ENCODE results near the gene MEFV.
"Not testable (repeated sequence)": the region's sequence is repeated elsewhere in the genome, so short reads cannot be mapped to it uniquely, and the experiment has no call there.

The MEFV gene

DNA sequence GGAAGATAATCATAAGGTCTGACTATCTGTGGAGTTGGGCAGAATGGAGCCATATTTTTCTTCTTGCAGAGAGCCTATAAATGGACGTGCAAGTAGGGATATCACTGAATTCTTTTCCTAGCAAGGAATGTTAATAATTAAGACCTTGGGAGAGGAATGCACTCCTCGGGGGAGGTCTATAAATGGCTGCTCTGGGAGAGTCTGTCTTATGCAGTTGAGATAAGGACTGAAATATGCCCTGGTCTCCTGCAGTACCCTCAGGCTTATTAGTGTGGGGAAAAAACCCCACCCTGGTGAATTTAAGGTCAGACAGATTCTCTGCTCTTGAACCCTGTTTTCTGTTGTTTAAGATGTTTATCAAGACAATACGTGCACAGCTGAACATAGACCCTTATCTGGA, 50.5 kb downstream of the MEFV start:
- H3K9me3 ChIP-seq (ENCODE audit: control insufficient read depth, low read length); H3K36me3 ChIP-seq (ENCODE audit: control insufficient read depth, insufficient read depth, low read length); H3K27me3 ChIP-seq (ENCODE audit: control insufficient read depth, insufficient read depth, low read length); H3K4me3 ChIP-seq (ENCODE audit: low read length); H3K9ac ChIP-seq (ENCODE audit: low read length); H3K4me1 ChIP-seq (ENCODE audit: control insufficient read depth, insufficient read depth, low read length): not testable (repeated sequence)

GRCh38 chr16:3202903-3203539, 53.4 kb downstream of the MEFV start:
- no peaks in the 10 kb centered on the region for H3K9me3 ChIP-seq (ENCODE audit: control insufficient read depth, low read length)
- H3K4me1 ChIP-seq (ENCODE audit: control insufficient read depth, insufficient read depth, low read length): no peaks in the 10 kb centered on the region
- H3K27me3 ChIP-seq (ENCODE audit: control insufficient read depth, insufficient read depth, low read length): peaks cover 9% of the 10 kb centered on the region
- no peaks in the 10 kb centered on the region for H3K36me3 ChIP-seq (ENCODE audit: control insufficient read depth, insufficient read depth, low read length)
- no peak overlapping the region for H3K9ac ChIP-seq (ENCODE audit: low read length)
- no peak overlapping the region for H3K4me3 ChIP-seq (ENCODE audit: low read length)

DNA sequence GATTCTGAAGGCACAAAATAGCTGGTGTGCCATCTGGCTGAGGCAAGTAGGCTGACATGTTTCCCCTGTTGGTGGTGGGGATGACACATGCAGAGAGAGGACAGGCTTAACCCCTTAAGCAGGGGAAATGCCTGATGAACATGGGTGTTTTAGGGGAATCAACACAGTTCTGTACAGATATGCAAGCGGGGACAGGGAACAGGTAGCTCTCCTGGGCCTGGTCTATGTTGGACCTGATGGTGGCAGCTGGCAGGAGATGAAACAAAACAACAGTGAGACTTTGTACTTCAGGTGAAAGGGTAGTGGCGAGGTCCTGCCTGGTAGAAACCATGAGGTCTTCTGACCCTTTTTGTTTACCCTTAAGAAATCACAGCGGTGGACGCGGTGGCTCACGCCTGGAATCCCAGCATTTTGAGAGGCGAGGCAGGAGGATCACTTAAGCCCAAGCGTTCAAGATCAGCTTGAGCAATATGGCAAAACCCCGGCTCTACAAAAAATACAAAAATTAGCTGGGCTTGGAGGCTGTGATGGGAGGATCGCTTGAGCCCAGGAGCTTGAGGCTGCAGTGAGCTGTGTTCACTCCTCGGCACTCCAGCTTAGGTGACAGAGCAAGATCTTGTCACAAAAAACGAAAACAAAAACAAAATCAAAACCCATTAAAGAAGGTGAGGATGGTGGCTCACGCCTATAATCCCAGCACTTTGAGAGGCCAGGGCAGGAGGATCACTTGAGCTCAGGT, 57.9 kb downstream of the MEFV start:
- H3K36me3 ChIP-seq (ENCODE audit: control insufficient read depth, insufficient read depth, low read length): no peaks in the 10 kb centered on the region
- no peaks in the 10 kb centered on the region for H3K4me1 ChIP-seq (ENCODE audit: control insufficient read depth, insufficient read depth, low read length)
- H3K9ac ChIP-seq (ENCODE audit: low read length): no peak overlapping the region
- no peak overlapping the region for H3K4me3 ChIP-seq (ENCODE audit: low read length)
- H3K9me3 ChIP-seq (ENCODE audit: control insufficient read depth, low read length): no peaks in the 10 kb centered on the region
- peaks cover 38% of the 10 kb centered on the region for H3K27me3 ChIP-seq (ENCODE audit: control insufficient read depth, insufficient read depth, low read length)

DNA sequence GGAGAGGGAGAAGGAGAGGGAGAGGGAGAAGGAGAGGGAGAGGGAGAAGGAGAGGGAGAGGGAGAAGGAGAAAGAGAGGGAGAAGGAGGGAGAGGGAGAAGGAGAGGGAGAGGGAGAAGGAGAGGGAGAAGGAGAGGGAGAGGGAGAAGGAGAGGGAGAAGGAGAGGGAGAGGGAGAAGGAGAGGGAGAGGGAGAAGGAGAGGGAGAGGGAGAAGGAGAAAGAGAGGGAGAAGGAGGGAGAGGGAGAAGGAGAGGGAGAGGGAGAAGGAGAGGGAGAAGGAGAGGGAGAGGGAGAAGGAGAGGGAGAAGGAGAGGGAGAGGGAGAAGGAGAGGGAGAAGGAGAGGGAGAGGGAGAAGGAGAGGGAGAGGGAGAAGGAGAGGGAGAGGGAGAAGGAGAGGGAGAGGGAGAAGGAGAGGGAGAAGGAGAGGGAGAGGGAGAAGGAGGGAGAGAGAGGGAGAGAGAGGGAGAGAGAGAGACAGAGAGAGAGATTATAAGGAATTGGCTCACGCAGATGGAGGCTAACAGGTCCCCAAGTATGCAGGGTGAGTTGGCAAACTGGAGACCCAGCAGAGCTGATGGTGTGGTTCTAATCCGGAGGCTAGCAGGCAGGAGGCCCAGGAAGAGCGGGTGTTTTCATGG, 58.6 kb downstream of the MEFV start:
- not testable (repeated sequence) for H3K36me3 ChIP-seq (ENCODE audit: control insufficient read depth, insufficient read depth, low read length); H3K9ac ChIP-seq (ENCODE audit: low read length); H3K9me3 ChIP-seq (ENCODE audit: control insufficient read depth, low read length); H3K4me1 ChIP-seq (ENCODE audit: control insufficient read depth, insufficient read depth, low read length); H3K4me3 ChIP-seq (ENCODE audit: low read length)
- peaks cover 45% of the 10 kb centered on the region for H3K27me3 ChIP-seq (ENCODE audit: control insufficient read depth, insufficient read depth, low read length)

DNA sequence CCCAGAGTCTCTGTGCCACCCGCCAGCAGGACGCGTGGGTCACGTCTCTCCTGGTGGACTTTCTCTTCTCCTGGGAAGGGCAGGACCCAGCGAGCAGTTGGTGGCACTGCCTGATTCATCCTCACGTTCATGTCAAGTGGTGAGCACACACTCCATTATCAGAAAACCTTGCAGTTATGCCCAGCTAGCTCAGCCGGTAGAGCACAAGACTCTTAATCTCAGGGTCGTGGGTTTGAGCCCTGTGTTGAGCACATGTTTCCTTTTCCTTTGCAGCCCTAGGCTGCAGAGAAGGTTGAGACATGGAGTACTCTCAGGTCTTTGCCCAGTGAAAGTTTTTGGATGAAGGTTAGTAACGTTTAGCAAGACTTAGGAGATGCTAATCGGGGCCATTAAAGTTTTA, 60.5 kb downstream of the MEFV start:
- Histone ChIP-seq H3K9ac (ENCODE audit: low read length) (no peak overlapping the region), H3K27me3 (ENCODE audit: control insufficient read depth, insufficient read depth, low read length) (peaks cover 60% of the 10 kb centered on the region), H3K36me3 (ENCODE audit: control insufficient read depth, insufficient read depth, low read length) (no peaks in the 10 kb centered on the region), H3K4me3 (ENCODE audit: low read length) (no peak overlapping the region), H3K4me1 (ENCODE audit: control insufficient read depth, insufficient read depth, low read length) (no peaks in the 10 kb centered on the region), H3K9me3 (ENCODE audit: control insufficient read depth, low read length) (no peaks in the 10 kb centered on the region)

DNA sequence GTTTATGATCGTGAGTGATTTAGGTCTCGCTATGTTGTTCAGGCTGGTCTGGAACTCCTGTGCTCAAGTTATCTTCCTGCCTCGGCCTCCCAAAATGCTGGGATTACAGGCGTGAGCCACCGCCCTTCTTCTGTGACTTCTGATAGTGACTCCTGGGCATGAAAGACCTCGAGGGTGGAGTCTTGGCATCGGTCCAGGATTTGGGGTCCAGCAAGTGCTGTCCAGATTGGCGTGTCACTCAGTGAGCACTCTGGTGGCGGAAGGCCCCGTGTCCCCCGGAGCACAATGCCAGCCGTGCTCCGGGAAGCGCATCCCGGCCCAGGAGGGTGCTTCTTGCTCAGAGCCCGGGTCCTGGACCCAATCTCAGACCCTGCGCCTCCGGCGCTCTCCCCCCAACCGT, 61.6 kb downstream of the MEFV start:
- no peaks in the 10 kb centered on the region for H3K9me3 ChIP-seq (ENCODE audit: control insufficient read depth, low read length)
- H3K27me3 ChIP-seq (ENCODE audit: control insufficient read depth, insufficient read depth, low read length): peaks cover 71% of the 10 kb centered on the region
- no peak overlapping the region for H3K9ac ChIP-seq (ENCODE audit: low read length)
- peaks cover 4% of the 10 kb centered on the region for H3K4me1 ChIP-seq (ENCODE audit: control insufficient read depth, insufficient read depth, low read length)
- H3K4me3 ChIP-seq (ENCODE audit: low read length): no peak overlapping the region
- H3K36me3 ChIP-seq (ENCODE audit: control insufficient read depth, insufficient read depth, low read length): no peaks in the 10 kb centered on the region

DNA sequence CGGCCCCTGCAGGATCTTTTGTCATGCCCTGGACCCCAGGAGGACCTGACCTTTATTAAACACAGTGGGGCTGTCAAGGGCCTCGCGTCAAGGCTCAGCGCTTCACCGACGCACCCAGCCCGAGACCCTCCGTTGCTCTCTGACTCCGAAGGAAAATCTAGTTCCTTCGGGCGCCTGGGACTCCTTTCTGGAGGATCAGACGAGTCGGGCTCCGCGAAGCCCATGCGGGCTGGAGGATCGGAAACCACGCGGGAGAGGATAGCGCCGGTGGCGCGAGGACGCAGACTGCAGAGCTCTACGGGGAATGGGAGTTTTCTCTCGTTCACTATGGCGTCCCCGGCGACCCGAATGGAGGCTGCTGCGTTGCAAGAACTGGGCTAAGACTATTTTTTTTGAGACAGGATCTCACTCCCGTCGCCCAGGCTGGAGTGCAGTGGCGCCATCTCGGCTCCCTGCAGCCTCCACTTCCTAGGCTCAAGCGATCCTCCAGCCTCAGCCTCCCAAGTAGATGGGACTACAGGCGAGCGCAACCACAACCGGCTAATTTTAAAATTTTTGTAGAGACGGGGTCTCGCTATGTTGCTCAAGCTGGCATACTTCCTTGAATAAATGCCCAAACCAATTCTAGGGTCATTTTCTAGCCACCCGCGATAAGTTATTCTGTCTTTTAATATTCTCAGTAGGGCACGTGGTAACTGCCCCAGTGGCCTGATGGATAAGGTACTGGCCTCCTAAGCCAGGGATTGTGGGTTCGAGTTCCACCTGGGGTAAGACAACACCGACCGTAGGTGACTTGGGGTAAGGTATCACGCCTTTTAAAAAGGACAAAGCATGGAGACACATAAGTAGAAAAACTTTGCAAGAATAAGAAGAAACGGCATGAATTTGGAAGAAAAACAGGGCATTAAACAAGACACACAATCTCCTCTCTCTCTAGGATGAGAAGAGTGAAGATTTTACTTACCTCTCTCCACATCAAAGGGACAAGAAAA, 62.9 kb downstream of the MEFV start:
- H3K36me3 ChIP-seq (ENCODE audit: control insufficient read depth, insufficient read depth, low read length): no peaks in the 10 kb centered on the region
- H3K4me3 ChIP-seq (ENCODE audit: low read length): no peak overlapping the region
- peaks cover 81% of the 10 kb centered on the region for H3K27me3 ChIP-seq (ENCODE audit: control insufficient read depth, insufficient read depth, low read length)
- no peak overlapping the region for H3K9ac ChIP-seq (ENCODE audit: low read length)
- H3K4me1 ChIP-seq (ENCODE audit: control insufficient read depth, insufficient read depth, low read length): peaks cover 14% of the 10 kb centered on the region
- H3K9me3 ChIP-seq (ENCODE audit: control insufficient read depth, low read length): no peaks in the 10 kb centered on the region

GRCh38 chr16:3192476-3193019, 63.9 kb downstream of the MEFV start:
- Histone ChIP-seq H3K27me3 (ENCODE audit: control insufficient read depth, insufficient read depth, low read length) (peaks cover 88% of the 10 kb centered on the region), H3K4me1 (ENCODE audit: control insufficient read depth, insufficient read depth, low read length) (peaks cover 19% of the 10 kb centered on the region), H3K36me3 (ENCODE audit: control insufficient read depth, insufficient read depth, low read length) (no peaks in the 10 kb centered on the region), H3K4me3 (ENCODE audit: low read length) (no peak overlapping the region), H3K9me3 (ENCODE audit: control insufficient read depth, low read length) (no peaks in the 10 kb centered on the region), H3K9ac (ENCODE audit: low read length) (no peak overlapping the region)

Data from mucosa of stomach (tissue), 1 donor.